OCI-LY1 (cell line): ENCODE measurements around the gene GMEB2.

Experiments used
- H2AFZ ChIP-seq: fragments of 200-600 bp; sonication (generic), shearing (Covaris generic); 2 replicates; pipeline ENCODE4 v1.6.0; 2014; ENCODE audit warnings: antibody characterized with exemption, mild to moderate bottlenecking, low read length
- H3F3A ChIP-seq: fragments of 200-600 bp; sonication (generic), shearing (Covaris generic); 2 replicates; pipeline ENCODE4 v1.6.0; 2014; ENCODE audit warnings: mild to moderate bottlenecking, antibody characterized with exemption, low read length, moderate library complexity; ENCODE audit not compliant: insufficient read depth
- H3K27ac ChIP-seq: fragments of 200-600 bp; sonication (generic); 2 replicates; pipeline ENCODE4 v1.5.1; 2014; ENCODE audit warnings: low read length, mixed run types, mild to moderate bottlenecking, low read depth; ENCODE audit not compliant: poor library complexity, severe bottlenecking
- H3K27me3 ChIP-seq: fragments of 200-600 bp; sonication (generic); 2 replicates; pipeline ENCODE4 v1.6.0; 2014; ENCODE audit warnings: antibody characterized with exemption, mild to moderate bottlenecking, low read length, moderate library complexity; ENCODE audit not compliant: insufficient read depth
- H3K36me3 ChIP-seq: fragments of 200-600 bp; sonication (generic); 2 replicates; pipeline ENCODE4 v1.6.1; 2014; ENCODE audit warnings: mild to moderate bottlenecking, antibody characterized with exemption, low read length, moderate library complexity, mixed read lengths; ENCODE audit not compliant: insufficient read depth
- H3K4me1 ChIP-seq: fragments of 200-600 bp; sonication (generic); 2 replicates; pipeline ENCODE4 v1.5.1; 2014; ENCODE audit warnings: mild to moderate bottlenecking, low read length, moderate library complexity; ENCODE audit not compliant: insufficient read depth, severe bottlenecking
- H3K4me2 ChIP-seq: fragments of 200-600 bp; sonication (generic), shearing (Covaris generic); 2 replicates; pipeline ENCODE4 v1.6.1; 2014; ENCODE audit warnings: low read length
- H3K4me3 ChIP-seq: fragments of 200-600 bp; sonication (generic); 2 replicates; pipeline ENCODE4 v1.5.1; 2014; ENCODE audit warnings: low read length, low read depth, mild to moderate bottlenecking, mixed read lengths; ENCODE audit not compliant: poor library complexity, severe bottlenecking
- H3K79me2 ChIP-seq: fragments of 200-600 bp; shearing (Covaris generic); 2 replicates; pipeline ENCODE4 v1.6.1; 2016; ENCODE audit warnings: mixed run types, low read length, mixed read lengths; ENCODE audit not compliant: insufficient read depth
- H3K9ac ChIP-seq: fragments of 200-600 bp; sonication (generic), shearing (Covaris generic); 2 replicates; pipeline ENCODE4 v1.6.1; 2014; ENCODE audit warnings: mild to moderate bottlenecking, low read length, mixed read lengths
- H3K9me2 ChIP-seq: fragments of 200-600 bp; sonication (generic), shearing (Covaris generic); 2 replicates; pipeline ENCODE4 v1.6.1; 2014; ENCODE audit warnings: low read depth, mild to moderate bottlenecking, low read length, mixed read lengths
- H3K9me3 ChIP-seq: fragments of 200-600 bp; shearing (Covaris generic); 2 replicates; pipeline ENCODE4 v1.6.1; 2014; ENCODE audit warnings: low read length, mixed read lengths
- H4K20me1 ChIP-seq: fragments of 200-600 bp; sonication (generic), shearing (Covaris generic); 2 replicates; pipeline ENCODE4 v1.6.0; 2016; ENCODE audit warnings: mild to moderate bottlenecking, low read length; ENCODE audit not compliant: insufficient read depth
- CTCF ChIP-seq: fragments of 200-600 bp; sonication (generic), shearing (Covaris generic); IDR thresholded peaks from 2 replicates; pipeline ENCODE4 v1.5.1; 2017; ENCODE audit warnings: mild to moderate bottlenecking, antibody characterized with exemption, low read length, moderate library complexity, mixed read lengths
- EZH2 ChIP-seq: fragments of 200-600 bp; sonication (generic), shearing (Covaris generic); IDR thresholded peaks from 2 replicates; pipeline ENCODE4 v1.8.0; 2017; ENCODE audit warnings: borderline replicate concordance, mixed run types, mild to moderate bottlenecking, antibody characterized with exemption, low read length, moderate library complexity, mixed read lengths

GMEB2 gene

GRCh38 chr20:63639093-63639975 lies 12.4 kb upstream of the GMEB2 start:
- Histone ChIP-seq H2AFZ (no peak overlapping the region), H3K4me2 (peak overlapping the region; percentile 67), H3K9me2 (no peaks in the 10 kb centered on the region), H3K79me2 (no peaks in the 10 kb centered on the region), H3K27me3 (0 out of 2 replicates have a peak, but pooled peaks cover 10% of the 10 kb centered on the region), H3K9ac (peak overlapping the region; percentile 70; the same call in 1 of the 2 replicates), H3K27ac (peak overlapping the region; percentile 95), H3K4me3 (peak overlapping the region; percentile 80), H3F3A (peaks cover 5% of the 10 kb centered on the region; the same call in 1 of the 2 replicates), H4K20me1 (no peaks in the 10 kb centered on the region), H3K9me3 (no peaks in the 10 kb centered on the region), H3K36me3 (no peaks in the 10 kb centered on the region), H3K4me1 (peaks cover 61% of the 10 kb centered on the region)
- TF ChIP-seq EZH2, result no peak
- no peak for TF ChIP-seq CTCF

- Histone ChIP-seq H2AFZ (no peak overlapping the region), H3F3A (peaks cover 5% of the 10 kb centered on the region; the same call in 1 of the 2 replicates), H3K4me1 (peaks cover 53% of the 10 kb centered on the region)
Observed at GRCh38 chr20:63636752-63637628, 10.1 kb upstream of the GMEB2 start.

More at GRCh38 chr20:63636752-63637628, 10.1 kb upstream of the GMEB2 start:
- Histone ChIP-seq H3K4me3 (no peak overlapping the region), H3K9me3 (no peaks in the 10 kb centered on the region), H3K4me2 (peak overlapping the region; percentile 42; the same call in 1 of the 2 replicates), H3K9me2 (no peaks in the 10 kb centered on the region), H3K27ac (peak overlapping the region; percentile 99), H3K36me3 (no peaks in the 10 kb centered on the region), H4K20me1 (no peaks in the 10 kb centered on the region), H3K79me2 (no peaks in the 10 kb centered on the region), H3K27me3 (no peaks in the 10 kb centered on the region), H3K9ac (peak overlapping the region; percentile 58)
- TF ChIP-seq CTCF (no peak), EZH2 (no peak)
